Measurements from ENCODE around the gene GOLGA6L1.
"Not testable (repeated sequence)": the region's sequence is repeated elsewhere in the genome, so short reads cannot be mapped to it uniquely, and the experiment has no call there.

Gene GOLGA6L1, protein sequence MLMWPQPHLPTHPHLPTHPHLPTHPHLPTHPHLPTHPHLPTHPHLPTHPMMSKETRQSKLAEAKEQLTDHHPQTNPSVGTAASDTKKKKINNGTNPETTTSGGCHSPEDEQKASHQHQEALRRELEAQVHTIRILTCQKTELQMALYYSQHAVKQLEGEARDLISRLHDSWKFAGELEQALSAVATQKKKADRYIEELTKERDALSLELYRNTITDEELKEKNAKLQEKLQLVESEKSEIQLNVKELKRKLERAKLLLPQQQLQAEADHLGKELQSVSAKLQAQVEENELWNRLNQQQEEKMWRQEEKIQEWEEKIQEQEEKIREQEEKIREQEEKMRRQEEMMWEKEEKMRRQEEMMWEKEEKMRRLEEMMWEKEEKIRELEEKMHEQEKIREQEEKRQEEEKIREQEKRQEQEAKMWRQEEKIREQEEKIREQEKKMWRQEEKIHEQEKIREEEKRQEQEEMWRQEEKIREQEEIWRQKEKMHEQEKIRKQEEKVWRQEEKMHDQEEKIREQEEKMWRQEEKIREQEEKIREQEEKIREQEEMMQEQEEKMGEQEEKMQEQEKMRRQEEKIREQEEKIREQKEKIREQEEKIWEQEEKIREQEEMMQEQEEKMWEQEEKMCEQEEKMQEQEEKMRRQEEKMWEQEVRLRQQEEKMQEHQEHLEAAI

DNA sequence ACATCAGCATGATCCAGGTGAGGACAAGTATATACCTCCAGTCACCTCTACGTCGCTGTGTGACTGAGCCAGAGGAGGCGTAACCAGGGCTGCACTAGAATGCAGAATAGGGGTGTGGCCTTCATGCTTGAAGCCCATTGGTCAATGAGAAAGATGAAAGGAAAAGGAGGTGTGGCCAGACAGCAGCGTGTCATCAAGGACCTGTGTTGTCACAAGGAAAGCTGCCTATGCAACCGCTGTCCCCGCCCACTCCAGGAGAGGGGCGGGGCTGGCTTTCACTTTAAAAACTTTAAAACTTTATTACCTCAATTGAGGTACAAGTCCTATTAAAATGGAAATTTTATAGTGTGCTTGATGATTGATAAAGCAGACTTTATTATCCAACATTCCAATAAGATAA lies at the start of gene GOLGA6L1:
GOLGA6L1 (minus strand) TSS at position 101 of the 400 bp plus-strand sequence; CDS start at position 10, 91 bp downstream.
- TF ChIP-seq FOXM1 (IDR thresholded peaks at IDR 0.05; ENCODE audit: borderline replicate concordance, low read depth); CEBPB (IDR thresholded peaks at IDR 0.05); CREB1 (IDR thresholded peaks at IDR 0.05; ENCODE audit: low read depth): not testable (repeated sequence)

DNA sequence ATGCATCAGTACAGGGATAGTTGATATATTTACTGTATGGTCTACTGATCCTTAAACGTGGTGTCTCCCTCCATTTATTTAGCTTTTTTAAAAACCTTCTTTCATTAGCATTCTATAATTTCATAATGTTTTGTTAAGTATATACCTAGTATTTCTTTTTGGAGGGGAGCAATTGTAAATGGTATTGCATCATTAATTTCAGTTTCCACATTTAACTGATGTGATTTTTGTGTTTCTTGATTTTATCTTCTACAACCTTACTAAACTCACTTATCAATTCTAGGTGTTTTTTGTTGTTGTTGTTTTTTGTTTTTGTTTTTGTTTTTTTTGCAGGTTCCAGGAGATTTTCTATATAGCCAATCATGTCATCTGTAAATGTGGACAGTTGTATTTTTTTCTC lies 18.4 kb downstream of the GOLGA6L1 start:
- TF ChIP-seq TCF12 (IDR thresholded peaks at IDR 0.05; ENCODE audit: low read depth) = no peak
- no peak for TF ChIP-seq CEBPB (IDR thresholded peaks at IDR 0.05)
- TF ChIP-seq TAF1 (IDR thresholded peaks at IDR 0.05; ENCODE audit: low read depth) = no peak
- TF ChIP-seq YY1 (IDR thresholded peaks at IDR 0.05; ENCODE audit: low read depth) = no peak
- TF ChIP-seq RAD21 (IDR thresholded peaks at IDR 0.05; ENCODE audit: low read depth) = no peak
- no peak for TF ChIP-seq EGR1 (IDR thresholded peaks at IDR 0.05)
- TF ChIP-seq, protein P1, sequence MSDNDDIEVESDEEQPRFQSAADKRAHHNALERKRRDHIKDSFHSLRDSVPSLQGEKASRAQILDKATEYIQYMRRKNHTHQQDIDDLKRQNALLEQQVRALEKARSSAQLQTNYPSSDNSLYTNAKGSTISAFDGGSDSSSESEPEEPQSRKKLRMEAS (IDR thresholded peaks at IDR 0.05) = no peak
- no peak for TF ChIP-seq NFIC (IDR thresholded peaks at IDR 0.05)
- no peak for TF ChIP-seq ZBTB7A (IDR thresholded peaks at IDR 0.05; ENCODE audit: low read depth)
- no peak for TF ChIP-seq TEAD4 (IDR thresholded peaks at IDR 0.05)

DNA sequence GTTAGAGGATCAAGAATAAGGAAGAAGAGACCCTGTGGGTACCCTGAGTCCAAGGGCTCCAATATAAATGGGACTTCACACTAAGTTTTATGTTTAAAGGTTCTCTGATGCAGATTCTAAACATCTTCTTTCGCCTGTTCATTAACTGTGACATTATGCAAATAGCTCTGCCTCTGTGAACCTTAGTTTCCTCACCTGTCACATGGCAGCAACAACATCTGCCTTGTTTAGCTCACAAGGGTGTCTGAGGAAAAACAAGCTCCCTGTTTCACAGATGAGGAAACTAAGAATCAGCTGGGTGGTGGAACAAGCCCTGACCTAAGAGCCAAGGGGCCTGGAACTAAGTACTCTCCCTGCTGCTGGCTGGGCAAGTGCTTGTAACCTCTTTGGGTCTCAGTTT lies 40.8 kb downstream of the GOLGA6L1 start:
- TF ChIP-seq, protein P2, sequence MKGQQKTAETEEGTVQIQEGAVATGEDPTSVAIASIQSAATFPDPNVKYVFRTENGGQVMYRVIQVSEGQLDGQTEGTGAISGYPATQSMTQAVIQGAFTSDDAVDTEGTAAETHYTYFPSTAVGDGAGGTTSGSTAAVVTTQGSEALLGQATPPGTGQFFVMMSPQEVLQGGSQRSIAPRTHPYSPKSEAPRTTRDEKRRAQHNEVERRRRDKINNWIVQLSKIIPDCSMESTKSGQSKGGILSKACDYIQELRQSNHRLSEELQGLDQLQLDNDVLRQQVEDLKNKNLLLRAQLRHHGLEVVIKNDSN (IDR thresholded peaks at IDR 0.05) = no peak
- no peak for TF ChIP-seq FOXM1 (IDR thresholded peaks at IDR 0.05; ENCODE audit: borderline replicate concordance, low read depth)
- TF ChIP-seq, protein P3, sequence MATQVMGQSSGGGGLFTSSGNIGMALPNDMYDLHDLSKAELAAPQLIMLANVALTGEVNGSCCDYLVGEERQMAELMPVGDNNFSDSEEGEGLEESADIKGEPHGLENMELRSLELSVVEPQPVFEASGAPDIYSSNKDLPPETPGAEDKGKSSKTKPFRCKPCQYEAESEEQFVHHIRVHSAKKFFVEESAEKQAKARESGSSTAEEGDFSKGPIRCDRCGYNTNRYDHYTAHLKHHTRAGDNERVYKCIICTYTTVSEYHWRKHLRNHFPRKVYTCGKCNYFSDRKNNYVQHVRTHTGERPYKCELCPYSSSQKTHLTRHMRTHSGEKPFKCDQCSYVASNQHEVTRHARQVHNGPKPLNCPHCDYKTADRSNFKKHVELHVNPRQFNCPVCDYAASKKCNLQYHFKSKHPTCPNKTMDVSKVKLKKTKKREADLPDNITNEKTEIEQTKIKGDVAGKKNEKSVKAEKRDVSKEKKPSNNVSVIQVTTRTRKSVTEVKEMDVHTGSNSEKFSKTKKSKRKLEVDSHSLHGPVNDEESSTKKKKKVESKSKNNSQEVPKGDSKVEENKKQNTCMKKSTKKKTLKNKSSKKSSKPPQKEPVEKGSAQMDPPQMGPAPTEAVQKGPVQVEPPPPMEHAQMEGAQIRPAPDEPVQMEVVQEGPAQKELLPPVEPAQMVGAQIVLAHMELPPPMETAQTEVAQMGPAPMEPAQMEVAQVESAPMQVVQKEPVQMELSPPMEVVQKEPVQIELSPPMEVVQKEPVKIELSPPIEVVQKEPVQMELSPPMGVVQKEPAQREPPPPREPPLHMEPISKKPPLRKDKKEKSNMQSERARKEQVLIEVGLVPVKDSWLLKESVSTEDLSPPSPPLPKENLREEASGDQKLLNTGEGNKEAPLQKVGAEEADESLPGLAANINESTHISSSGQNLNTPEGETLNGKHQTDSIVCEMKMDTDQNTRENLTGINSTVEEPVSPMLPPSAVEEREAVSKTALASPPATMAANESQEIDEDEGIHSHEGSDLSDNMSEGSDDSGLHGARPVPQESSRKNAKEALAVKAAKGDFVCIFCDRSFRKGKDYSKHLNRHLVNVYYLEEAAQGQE (IDR thresholded peaks at IDR 0.05; ENCODE audit: low read depth) = no peak

DNA sequence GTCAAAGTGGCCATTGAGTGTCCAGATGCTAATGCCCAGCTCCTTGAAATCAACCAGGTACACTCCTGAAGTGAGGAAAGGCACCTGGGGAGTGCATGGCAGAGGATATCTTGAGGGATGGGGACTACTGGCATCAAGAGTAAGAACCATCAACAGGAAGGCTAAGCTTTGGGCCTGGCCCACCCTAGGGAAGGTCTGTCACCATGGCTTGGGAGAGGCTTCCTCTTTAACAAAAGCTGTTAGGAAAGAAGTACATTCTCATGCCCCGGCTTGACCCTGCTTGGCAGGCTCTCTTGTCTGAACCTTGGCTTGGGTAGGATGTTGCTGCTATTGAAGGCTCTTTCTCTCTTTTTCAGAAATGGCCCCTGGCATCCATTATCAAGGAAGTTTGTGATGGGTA lies 53.5 kb downstream of the GOLGA6L1 start:
- TF ChIP-seq YY1 (IDR thresholded peaks at IDR 0.05; ENCODE audit: low read depth) (no peak), TAF1 (IDR thresholded peaks at IDR 0.05; ENCODE audit: low read depth) (no peak), EP300 (IDR thresholded peaks at IDR 0.05; ENCODE audit: borderline replicate concordance) (no peak), CEBPB (IDR thresholded peaks at IDR 0.05) (no peak), EGR1 (IDR thresholded peaks at IDR 0.05) (no peak), NFIC (IDR thresholded peaks at IDR 0.05) (no peak), CREB1 (IDR thresholded peaks at IDR 0.05; ENCODE audit: low read depth) (no peak)
- TF ChIP-seq, protein P3 (IDR thresholded peaks at IDR 0.05; ENCODE audit: low read depth) = no peak
- TF ChIP-seq, protein P2 (IDR thresholded peaks at IDR 0.05) = no peak
- TF ChIP-seq, protein P1 (IDR thresholded peaks at IDR 0.05) = no peak

DNA sequence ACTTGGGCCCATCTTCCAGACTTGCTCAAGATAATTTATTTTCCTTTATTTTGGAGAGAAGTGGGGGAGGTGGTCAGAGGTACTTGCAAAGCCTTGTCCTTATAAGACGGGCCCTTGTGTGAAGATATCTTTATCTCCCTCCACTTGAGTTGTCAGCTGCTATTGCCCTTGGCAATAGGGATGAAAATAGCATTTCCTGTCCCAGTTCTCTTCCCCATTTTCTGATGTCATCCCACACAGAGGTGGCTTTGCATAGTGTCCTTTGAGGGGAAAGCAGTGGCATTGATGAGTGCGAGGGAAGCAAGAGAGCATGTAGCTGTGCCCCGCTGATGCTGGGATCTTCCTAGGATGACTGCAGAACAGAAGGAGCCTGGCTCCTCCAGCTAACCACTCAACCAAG lies 55.4 kb downstream of the GOLGA6L1 start:
- TF ChIP-seq CEBPB (IDR thresholded peaks at IDR 0.05) (no peak), CREB1 (IDR thresholded peaks at IDR 0.05; ENCODE audit: low read depth) (no peak), TEAD4 (IDR thresholded peaks at IDR 0.05) (no peak)

DNA sequence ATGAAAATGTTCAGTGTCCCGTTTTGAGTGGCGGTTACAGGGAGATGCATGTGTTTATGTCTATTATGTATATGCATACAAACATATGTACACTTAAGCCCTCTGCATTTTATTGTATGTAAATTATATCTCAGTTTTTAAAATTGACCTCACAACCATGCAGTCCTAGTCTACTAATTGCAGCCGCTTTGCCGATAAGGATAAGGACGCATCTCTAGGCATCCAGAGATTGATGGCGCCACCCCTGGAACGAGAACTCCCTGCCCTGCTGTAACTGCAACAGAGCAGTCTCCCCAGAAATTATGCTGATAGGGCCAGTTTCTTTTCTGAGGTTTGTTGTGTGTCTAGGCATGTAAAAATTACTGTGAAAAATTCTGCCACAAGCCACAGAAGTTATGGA lies 56.9 kb downstream of the GOLGA6L1 start:
- no peak for TF ChIP-seq EP300 (IDR thresholded peaks at IDR 0.05; ENCODE audit: borderline replicate concordance)
- TF ChIP-seq ZBTB7A (IDR thresholded peaks at IDR 0.05; ENCODE audit: low read depth) = no peak
- no peak for TF ChIP-seq CREB1 (IDR thresholded peaks at IDR 0.05; ENCODE audit: low read depth)
- TF ChIP-seq, protein P3 (IDR thresholded peaks at IDR 0.05; ENCODE audit: low read depth) = no peak
- TF ChIP-seq YY1 (IDR thresholded peaks at IDR 0.05; ENCODE audit: low read depth) = no peak
- TF ChIP-seq NFIC (IDR thresholded peaks at IDR 0.05) = no peak
- TF ChIP-seq CEBPB (IDR thresholded peaks at IDR 0.05) = no peak
- TF ChIP-seq TEAD4 (IDR thresholded peaks at IDR 0.05) = no peak
- TF ChIP-seq EGR1 (IDR thresholded peaks at IDR 0.05) = no peak
- no peak for TF ChIP-seq FOXM1 (IDR thresholded peaks at IDR 0.05; ENCODE audit: borderline replicate concordance, low read depth)

Measured in Ishikawa (cell line).